ENCODE results near the gene CSRP1.
"Not testable (repeated sequence)": the region's sequence is repeated elsewhere in the genome, so short reads cannot be mapped to it uniquely, and the experiment has no call there.

CSRP1 gene

GRCh38 chr1:201475915-201476669, 30.8 kb downstream of the CSRP1 start:
- no peak for DNase-seq

GRCh38 chr1:201475130-201475529, 31.8 kb downstream of the CSRP1 start:
- no peak for DNase-seq

DNA sequence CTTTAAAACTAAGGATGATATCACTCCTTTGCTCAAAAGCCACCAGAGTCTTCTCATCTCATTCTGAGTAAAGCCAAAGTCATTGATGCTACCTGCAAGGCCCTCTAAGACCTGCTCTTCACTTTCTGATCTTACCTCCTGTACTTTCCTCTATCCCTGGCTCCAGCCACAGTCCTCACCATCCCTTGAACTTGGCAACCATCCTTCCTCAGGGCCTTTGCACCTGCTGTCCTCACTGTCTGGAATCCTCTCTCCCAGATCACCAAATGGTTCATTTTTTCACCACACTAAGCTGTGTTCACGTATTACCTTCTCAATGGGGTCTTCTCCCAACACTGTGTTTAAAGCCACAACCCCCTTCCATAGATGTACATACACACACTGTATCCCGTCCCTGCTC, 33.6 kb downstream of the CSRP1 start:
- no peak for DNase-seq

GRCh38 chr1:201472321-201472720, 34.6 kb downstream of the CSRP1 start:
- DNase-seq = not testable (repeated sequence)

GRCh38 chr1:201471772-201472171, 35.2 kb downstream of the CSRP1 start:
- DNase-seq = peak; percentile 83

GRCh38 chr1:201470581-201470980, 36.3 kb downstream of the CSRP1 start:
- no peak for DNase-seq

GRCh38 chr1:201469645-201470074, 37.3 kb downstream of the CSRP1 start:
- DNase-seq = no peak

DNA sequence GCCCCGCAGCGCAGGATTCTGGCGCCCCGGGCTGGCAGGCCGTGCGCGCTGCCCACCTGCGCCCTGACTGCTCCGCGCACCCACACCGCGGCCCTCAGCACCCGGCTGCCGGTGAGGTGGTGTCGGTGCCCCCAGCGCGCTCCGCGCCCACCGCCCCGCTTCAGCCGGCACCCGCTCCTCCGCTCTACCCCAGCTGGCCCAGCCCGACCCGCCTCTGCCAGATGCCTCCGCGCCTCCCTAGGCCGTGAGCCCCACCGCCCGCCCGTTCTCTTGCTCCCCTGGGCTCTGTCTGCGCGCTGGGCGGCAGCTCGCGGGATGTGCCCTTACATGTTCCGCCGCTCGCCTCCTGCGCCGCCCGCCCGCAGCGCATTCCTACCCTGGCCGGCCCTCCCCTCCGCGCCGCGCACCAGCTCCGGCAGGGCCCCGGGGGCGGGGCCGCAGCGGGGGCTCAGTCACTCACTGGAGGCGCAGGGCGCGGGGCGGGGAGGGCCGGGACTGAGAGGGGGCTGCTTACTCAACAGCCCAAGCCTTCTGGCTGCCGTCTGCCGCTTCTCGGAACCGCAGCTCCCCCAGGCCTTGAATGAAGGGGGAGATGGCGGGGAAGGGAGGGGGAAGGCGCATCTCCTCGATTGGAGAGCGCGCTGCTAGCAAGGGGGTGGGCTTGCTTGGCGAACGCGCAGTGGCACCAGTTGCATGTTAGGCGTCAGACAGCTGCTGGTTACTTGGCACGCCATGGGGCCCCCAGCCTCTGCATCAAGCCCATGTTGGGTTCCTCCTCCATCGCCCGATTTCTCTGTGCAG, 37.9 kb downstream of the CSRP1 start, which contains the start of gene PHLDA3:
PHLDA3 (minus strand) TSS at position 345 of the 801 bp plus-strand sequence. CDS start 402 bp downstream, outside the sequence.
- peak; percentile 74 for DNase-seq

DNA sequence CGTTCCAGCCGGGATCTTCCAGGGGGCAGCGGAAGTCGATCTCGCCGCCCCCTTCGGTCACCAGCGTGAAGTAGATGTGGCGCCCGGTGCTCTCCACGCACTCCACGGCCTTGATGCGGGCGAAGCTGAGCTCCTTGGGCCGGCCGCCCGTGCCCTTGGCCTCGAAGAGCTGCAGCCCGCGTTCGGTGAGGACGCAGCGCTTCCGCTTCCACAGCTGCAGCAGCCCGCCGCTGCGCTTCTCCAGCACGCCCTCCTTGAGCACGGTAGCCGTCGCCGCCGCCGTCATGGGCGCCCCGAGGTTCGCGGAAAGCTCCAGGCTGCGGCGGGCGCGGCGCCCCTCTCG, 38.5 kb downstream of the CSRP1 start:
- no peak for DNase-seq

GRCh38 chr1:201466492-201466891, 40.4 kb downstream of the CSRP1 start:
- no peak for DNase-seq

- no peak for DNase-seq
Measured at GRCh38 chr1:201465698-201466290, 41.1 kb downstream of the CSRP1 start.

- peak; percentile 54 for DNase-seq
Measured at GRCh38 chr1:201463071-201463552, 43.8 kb downstream of the CSRP1 start.

- DNase-seq = peak; percentile 99
Measured at GRCh38 chr1:201461645-201462441, 45.1 kb downstream of the CSRP1 start.

GRCh38 chr1:201460814-201461644, 45.9 kb downstream of the CSRP1 start:
- DNase-seq = peak; percentile 99

GRCh38 chr1:201459775-201460174, 47.1 kb downstream of the CSRP1 start:
- DNase-seq = no peak

DNA sequence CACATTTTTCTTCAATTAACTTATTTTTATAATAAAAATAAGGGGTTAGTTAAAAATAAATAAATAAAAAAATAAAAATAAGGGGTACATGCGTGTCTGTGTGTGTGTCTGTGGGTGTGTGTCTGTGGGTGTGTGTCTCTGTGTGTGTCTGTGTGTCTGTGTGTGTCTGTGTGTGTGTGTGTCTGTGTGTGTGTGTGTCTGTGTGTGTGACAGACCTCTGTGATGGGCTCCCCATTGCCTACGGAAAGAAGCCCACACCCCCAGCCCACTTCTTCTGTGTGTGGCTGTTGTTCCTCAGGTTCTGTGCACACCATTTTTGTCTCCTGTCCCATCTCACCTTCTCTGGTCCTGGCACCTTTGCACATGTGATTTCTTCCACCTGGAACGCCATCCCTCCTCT, 47.9 kb downstream of the CSRP1 start:
- DNase-seq = no peak

GRCh38 chr1:201457508-201457960, 49.4 kb downstream of the CSRP1 start:
- no peak for DNase-seq

GRCh38 chr1:201456499-201457309, 50.2 kb downstream of the CSRP1 start:
- DNase-seq = peak; percentile 96

GRCh38 chr1:201455098-201455497, 51.8 kb downstream of the CSRP1 start:
- DNase-seq = no peak

DNA sequence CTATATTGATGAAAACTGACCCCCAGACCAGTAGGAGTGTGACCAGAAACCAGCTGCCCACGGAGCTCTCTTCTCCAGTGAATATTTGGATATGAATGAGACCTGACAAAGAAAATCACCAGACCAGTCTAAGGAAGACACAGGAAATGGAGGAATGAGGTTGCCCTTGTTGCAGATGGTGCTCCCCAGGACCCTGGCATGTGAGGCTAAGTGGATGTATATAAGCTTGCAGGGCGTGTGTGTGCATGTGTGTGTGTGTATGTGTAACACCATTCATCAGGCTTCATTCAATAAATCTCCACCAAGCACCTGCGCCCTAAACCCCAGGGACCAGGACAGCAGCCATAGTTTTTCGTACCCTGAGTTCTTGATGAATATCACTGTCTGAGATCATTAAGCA, 52.3 kb downstream of the CSRP1 start:
- DNase-seq = no peak

GRCh38 chr1:201452866-201453265, 54.1 kb downstream of the CSRP1 start:
- no peak for DNase-seq

Data from HCEC 1CT (cell line).